Esophagus muscularis mucosa (tissue), 3 donors: ENCODE measurements around the gene S100A14.
"Not testable (repeated sequence)": the region's sequence is repeated elsewhere in the genome, so short reads cannot be mapped to it uniquely, and the experiment has no call there.

Experiments used
- POLR2A ChIP-seq: fragments of 450-650 bp; IDR thresholded peaks from one replicate; pipeline ENCODE4 v1.6.1; 2017; ENCODE audit warnings: antibody characterized with exemption, moderate library complexity, mild to moderate bottlenecking, low read depth
- POLR2AphosphoS5 ChIP-seq, 2 donors: sonication (generic); formaldehyde crosslinking; IDR thresholded peaks; one replicate each; pipeline ENCODE4 v1.6.1; 2017; ENCODE audit warnings: antibody characterized with exemption in 2 of 2
- TF ChIP-seq, protein P1 (sequence below), 3 experiments: fragments of 200-600 bp in 2 of 3; fragments of 450-650 bp in 1 of 3; sonication (generic) in 2 of 3; IDR thresholded peaks; one replicate each; pipeline ENCODE4 v1.5.1; 2017 to 2019; ENCODE audit warnings: antibody characterized with exemption in 3 of 3, mild to moderate bottlenecking in 2 of 3, moderate library complexity in 1 of 3

GRCh38 chr1:153640213-153640612 lies 24.1 kb upstream of the S100A14 start:
- TF ChIP-seq POLR2A; POLR2AphosphoS5 (IDR thresholded peaks at IDR 0.05): not testable (repeated sequence)
- TF ChIP-seq, protein P1, sequence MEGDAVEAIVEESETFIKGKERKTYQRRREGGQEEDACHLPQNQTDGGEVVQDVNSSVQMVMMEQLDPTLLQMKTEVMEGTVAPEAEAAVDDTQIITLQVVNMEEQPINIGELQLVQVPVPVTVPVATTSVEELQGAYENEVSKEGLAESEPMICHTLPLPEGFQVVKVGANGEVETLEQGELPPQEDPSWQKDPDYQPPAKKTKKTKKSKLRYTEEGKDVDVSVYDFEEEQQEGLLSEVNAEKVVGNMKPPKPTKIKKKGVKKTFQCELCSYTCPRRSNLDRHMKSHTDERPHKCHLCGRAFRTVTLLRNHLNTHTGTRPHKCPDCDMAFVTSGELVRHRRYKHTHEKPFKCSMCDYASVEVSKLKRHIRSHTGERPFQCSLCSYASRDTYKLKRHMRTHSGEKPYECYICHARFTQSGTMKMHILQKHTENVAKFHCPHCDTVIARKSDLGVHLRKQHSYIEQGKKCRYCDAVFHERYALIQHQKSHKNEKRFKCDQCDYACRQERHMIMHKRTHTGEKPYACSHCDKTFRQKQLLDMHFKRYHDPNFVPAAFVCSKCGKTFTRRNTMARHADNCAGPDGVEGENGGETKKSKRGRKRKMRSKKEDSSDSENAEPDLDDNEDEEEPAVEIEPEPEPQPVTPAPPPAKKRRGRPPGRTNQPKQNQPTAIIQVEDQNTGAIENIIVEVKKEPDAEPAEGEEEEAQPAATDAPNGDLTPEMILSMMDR (IDR thresholded peaks at IDR 0.05): not testable (repeated sequence)
